GM13977 (cell line): ENCODE results near the gene NUP42.

Experiments
- DNase-seq: peaks from one replicate; pipeline ENCODE4 v3.0.0; 2012; ENCODE audit warnings: low spot score
- in situ Hi-C: fragments of 300-500 bp; cut with MboI; formaldehyde crosslinking; loops from one replicate; pipeline ENCODE4 v1.12.0; 2022; ENCODE audit warnings: low sequenced_read_pairs, low pct_unique_long_range_greater_than_20kb, mixed read lengths, inconsistent platforms; ENCODE audit not compliant: unreplicated experiment
- TF ChIP-seq, protein P1 (sequence below): IDR thresholded peaks from 2 replicates; pipeline ENCODE4 v1.5.1; 2012; ENCODE audit warnings: mild to moderate bottlenecking, control low read depth; ENCODE audit not compliant: insufficient read depth; ENCODE audit errors: extremely low read depth, missing control alignments

NUP42 gene

DNA sequence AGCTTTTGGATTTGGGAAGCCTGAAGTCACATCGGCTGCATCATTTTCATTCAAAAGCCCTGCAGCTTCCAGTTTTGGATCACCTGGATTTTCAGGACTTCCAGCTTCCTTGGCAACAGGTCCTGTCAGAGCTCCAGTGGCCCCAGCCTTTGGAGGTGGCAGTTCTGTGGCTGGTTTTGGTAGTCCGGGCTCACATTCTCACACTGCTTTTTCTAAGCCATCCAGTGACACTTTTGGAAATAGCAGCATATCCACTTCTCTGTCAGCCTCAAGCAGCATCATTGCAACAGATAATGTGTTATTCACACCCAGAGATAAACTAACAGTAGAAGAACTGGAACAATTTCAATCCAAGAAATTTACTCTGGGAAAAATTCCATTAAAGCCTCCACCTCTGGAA is 18.5 kb downstream of the NUP42 start:
- no peak for DNase-seq
- in situ Hi-C loops = no loop called here
- TF ChIP-seq, protein P1, sequence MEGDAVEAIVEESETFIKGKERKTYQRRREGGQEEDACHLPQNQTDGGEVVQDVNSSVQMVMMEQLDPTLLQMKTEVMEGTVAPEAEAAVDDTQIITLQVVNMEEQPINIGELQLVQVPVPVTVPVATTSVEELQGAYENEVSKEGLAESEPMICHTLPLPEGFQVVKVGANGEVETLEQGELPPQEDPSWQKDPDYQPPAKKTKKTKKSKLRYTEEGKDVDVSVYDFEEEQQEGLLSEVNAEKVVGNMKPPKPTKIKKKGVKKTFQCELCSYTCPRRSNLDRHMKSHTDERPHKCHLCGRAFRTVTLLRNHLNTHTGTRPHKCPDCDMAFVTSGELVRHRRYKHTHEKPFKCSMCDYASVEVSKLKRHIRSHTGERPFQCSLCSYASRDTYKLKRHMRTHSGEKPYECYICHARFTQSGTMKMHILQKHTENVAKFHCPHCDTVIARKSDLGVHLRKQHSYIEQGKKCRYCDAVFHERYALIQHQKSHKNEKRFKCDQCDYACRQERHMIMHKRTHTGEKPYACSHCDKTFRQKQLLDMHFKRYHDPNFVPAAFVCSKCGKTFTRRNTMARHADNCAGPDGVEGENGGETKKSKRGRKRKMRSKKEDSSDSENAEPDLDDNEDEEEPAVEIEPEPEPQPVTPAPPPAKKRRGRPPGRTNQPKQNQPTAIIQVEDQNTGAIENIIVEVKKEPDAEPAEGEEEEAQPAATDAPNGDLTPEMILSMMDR = no peak

DNA sequence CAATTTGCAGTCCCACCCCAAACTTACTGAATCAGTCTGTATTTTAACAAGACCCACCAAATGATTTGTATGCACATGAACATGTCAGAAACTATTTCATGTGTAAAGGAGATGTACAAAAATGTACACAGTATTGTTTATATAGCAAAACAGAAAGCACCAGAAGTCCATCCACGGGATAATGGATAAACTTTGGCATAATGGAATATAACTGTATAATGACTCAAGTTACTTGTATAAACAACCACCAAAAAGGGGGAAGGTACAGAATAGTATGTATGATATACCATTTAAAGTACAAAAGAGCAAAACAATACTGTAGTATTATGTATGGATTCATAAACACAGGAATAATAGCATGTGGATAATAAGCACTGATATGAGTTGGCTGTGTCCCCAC is 22.4 kb downstream of the NUP42 start:
- DNase-seq = no peak
- TF ChIP-seq, protein P1 = no peak
- in situ Hi-C loops = no loop called here

DNA sequence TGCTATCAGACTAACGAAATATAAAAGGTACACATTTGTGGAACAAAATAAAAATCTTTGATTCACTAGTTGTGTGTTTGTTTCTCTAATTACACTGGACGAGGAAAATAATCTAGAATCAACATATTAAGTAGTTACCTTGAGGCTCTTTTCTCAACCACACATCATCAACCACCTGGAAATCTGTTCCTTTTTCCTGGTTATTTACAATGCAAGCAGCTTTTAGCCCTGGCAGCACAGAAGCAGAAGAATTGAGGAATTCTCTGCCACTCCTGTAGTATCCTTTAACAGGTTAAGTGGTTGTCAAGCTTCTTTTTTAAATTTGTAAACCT is 23.7 kb downstream of the NUP42 start:
- TF ChIP-seq, protein P1 = no peak
- no peak for DNase-seq
- in situ Hi-C loops = no loop called here

DNA sequence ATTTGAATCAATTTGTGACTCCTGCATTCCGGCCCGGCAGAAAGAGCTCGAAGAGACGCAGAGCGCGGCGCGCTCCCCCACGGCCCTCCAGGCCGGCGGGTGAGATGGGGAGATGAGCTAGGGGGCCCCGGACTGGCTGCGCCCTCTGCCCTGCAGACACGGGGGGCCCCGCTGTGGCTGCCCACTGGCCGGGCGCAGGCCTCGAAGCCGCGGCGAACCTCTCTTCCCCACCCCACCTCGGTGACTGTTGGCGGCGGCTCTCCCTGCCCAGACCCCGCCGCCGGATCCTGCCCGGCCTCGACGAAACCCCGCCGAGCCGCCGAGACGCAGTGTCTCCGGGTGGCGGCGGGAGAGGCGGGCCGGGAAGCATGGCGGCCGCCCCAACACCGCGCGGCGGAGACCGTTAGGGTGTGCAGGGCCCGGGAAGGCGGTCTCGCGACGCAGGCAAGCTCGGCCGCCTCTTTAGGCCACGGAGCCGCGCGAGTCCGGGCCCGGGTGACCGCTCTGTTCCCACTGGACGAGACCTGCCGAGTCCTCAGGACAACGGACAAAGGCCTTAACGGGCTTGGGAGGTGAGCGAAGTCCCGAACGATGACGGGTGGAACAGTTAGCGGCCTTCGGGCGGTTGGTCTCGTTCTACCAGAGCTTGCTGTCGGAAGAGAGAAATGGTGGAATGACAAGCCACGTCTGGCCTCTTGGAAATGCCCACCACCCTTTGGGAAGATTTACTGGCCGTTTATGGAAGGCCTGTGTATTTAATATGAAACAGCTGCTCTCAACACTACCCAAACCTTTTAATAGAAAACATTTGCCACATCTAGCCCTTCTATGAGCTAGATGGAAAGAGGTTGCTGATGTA is 24.3 kb downstream of the NUP42 start:
- DNase-seq = no peak
- in situ Hi-C loops = no loop called here
- TF ChIP-seq, protein P1 = no peak

DNA sequence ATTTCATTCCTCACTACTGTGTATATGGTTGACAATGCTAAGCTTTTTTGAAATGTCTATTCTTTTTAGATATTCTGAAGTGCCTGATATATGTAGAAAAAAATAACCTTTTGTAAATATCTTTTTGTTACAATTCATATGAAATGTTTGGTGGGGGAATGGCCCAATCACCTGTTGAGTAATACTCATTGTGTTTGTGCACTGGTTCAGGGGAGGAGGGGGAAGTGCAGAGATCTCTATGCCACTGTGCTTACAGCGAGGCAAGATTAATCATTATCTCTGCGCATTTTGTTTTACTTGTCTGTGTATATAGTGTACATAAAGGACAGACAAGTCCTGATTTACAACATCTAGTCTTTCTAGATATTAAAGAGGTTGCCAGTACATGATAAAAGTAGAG is 25.2 kb downstream of the NUP42 start:
- TF ChIP-seq, protein P1 = no peak
- in situ Hi-C loops = no loop called here
- DNase-seq = no peak

DNA sequence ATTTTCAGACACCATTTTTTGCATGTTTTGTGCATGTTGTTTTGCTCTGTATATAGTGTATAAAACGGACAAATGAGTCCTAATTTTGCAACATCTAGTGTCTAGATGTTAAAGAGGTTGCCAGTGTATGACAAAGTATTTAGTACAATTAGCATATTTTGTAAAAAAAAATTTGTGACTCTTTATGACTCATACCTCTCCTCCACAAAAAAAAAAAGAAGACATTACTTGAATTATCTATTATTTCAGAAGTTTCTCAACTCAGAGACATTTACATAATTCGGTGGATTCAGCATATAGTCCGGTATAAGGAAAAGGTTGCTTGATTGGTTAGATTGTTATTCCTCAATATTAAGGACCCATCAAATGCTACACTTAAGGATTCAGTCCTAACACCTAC is 26.0 kb downstream of the NUP42 start:
- TF ChIP-seq, protein P1 = no peak
- in situ Hi-C loops = no loop called here
- DNase-seq = no peak
